Measurements from ENCODE around the gene ILDR1.

Gene ILDR1

GRCh38 chr3:122002611-122003010, 19.4 kb downstream of the ILDR1 start:
- Histone ChIP-seq H3K79me2 (ENCODE audit: insufficient read depth, low read length) (no peaks in the 10 kb centered on the region), H3K36me3 (ENCODE audit: insufficient read depth, low read length) (no peaks in the 10 kb centered on the region), H3K9ac (ENCODE audit: low read depth, low read length) (no peak overlapping the region), H3K4me3 (ENCODE audit: low read depth in 1 of 2, low read length in 2 of 2) (no peak overlapping the region), H4K20me1 (ENCODE audit: insufficient read depth, low read length) (no peaks in the 10 kb centered on the region), H3K4me2 (ENCODE audit: insufficient read depth, low read length) (no peak overlapping the region), H3K27me3 (ENCODE audit: insufficient read depth, low read length, poor library complexity) (peaks cover 15% of the 10 kb centered on the region), H3K27ac (ENCODE audit: low read length) (no peak overlapping the region), H3K9me3 (ENCODE audit: insufficient read depth, low read length, severe bottlenecking) (no peaks in the 10 kb centered on the region), H3K4me1 (ENCODE audit: insufficient read depth, low read length) (no peaks in the 10 kb centered on the region), H2AFZ (ENCODE audit: low read depth, low read length) (no peak overlapping the region)
- TF ChIP-seq EZH2 (IDR thresholded peaks at IDR 0.05; ENCODE audit: borderline replicate concordance, low read depth, low read length, severe bottlenecking) (no peak), CTCF (IDR thresholded peaks at IDR 0.05; ENCODE audit: borderline replicate concordance, extremely low read depth, low read length, poor library complexity, severe bottlenecking) (no peak)
- ATAC-seq (ENCODE audit: insufficient read depth, low read depth) (no peak), DNase-seq (no peak)

GRCh38 chr3:122001892-122002291, 20.2 kb downstream of the ILDR1 start:
- DNase-seq = no peak
- Histone ChIP-seq H3K9me3 (ENCODE audit: insufficient read depth, low read length, severe bottlenecking) (no peaks in the 10 kb centered on the region), H3K27me3 (ENCODE audit: insufficient read depth, low read length, poor library complexity) (peaks cover 20% of the 10 kb centered on the region), H3K79me2 (ENCODE audit: insufficient read depth, low read length) (no peaks in the 10 kb centered on the region), H3K4me2 (ENCODE audit: insufficient read depth, low read length) (no peak overlapping the region), H3K36me3 (ENCODE audit: insufficient read depth, low read length) (no peaks in the 10 kb centered on the region), H2AFZ (ENCODE audit: low read depth, low read length) (no peak overlapping the region), H3K4me3 (ENCODE audit: low read depth in 1 of 2, low read length in 2 of 2) (no peak overlapping the region), H3K4me1 (ENCODE audit: insufficient read depth, low read length) (no peaks in the 10 kb centered on the region), H4K20me1 (ENCODE audit: insufficient read depth, low read length) (no peaks in the 10 kb centered on the region), H3K9ac (ENCODE audit: low read depth, low read length) (no peak overlapping the region), H3K27ac (ENCODE audit: low read length) (no peak overlapping the region)
- TF ChIP-seq CTCF (IDR thresholded peaks at IDR 0.05; ENCODE audit: borderline replicate concordance, extremely low read depth, low read length, poor library complexity, severe bottlenecking) = no peak
- TF ChIP-seq EZH2 (IDR thresholded peaks at IDR 0.05; ENCODE audit: borderline replicate concordance, low read depth, low read length, severe bottlenecking) = no peak
- ATAC-seq (ENCODE audit: insufficient read depth, low read depth) = no peak

- Histone ChIP-seq H3K4me2 (ENCODE audit: insufficient read depth, low read length) (no peak overlapping the region), H3K27me3 (ENCODE audit: insufficient read depth, low read length, poor library complexity) (peaks cover 20% of the 10 kb centered on the region), H3K9ac (ENCODE audit: low read depth, low read length) (no peak overlapping the region), H3K36me3 (ENCODE audit: insufficient read depth, low read length) (no peaks in the 10 kb centered on the region), H3K27ac (ENCODE audit: low read length) (no peak overlapping the region), H4K20me1 (ENCODE audit: insufficient read depth, low read length) (no peaks in the 10 kb centered on the region), H3K9me3 (ENCODE audit: insufficient read depth, low read length, severe bottlenecking) (no peaks in the 10 kb centered on the region), H3K4me3 (ENCODE audit: low read depth in 1 of 2, low read length in 2 of 2) (no peak overlapping the region), H3K4me1 (ENCODE audit: insufficient read depth, low read length) (no peaks in the 10 kb centered on the region), H2AFZ (ENCODE audit: low read depth, low read length) (no peak overlapping the region), H3K79me2 (ENCODE audit: insufficient read depth, low read length) (no peaks in the 10 kb centered on the region)
- ATAC-seq (ENCODE audit: insufficient read depth, low read depth) (no peak), DNase-seq (no peak)
- TF ChIP-seq CTCF (IDR thresholded peaks at IDR 0.05; ENCODE audit: borderline replicate concordance, extremely low read depth, low read length, poor library complexity, severe bottlenecking) = no peak
- TF ChIP-seq EZH2 (IDR thresholded peaks at IDR 0.05; ENCODE audit: borderline replicate concordance, low read depth, low read length, severe bottlenecking) = no peak
Observed at GRCh38 chr3:122000936-122001605, 21.0 kb downstream of the ILDR1 start.
